Measurements from ENCODE around the gene WNT10A. TPM values are rescaled to one million over a fixed set of nuclear protein-coding genes. Genes with fewer than 3 reads are reported as not detected.

Gene WNT10A
- total and polyA plus RNA-seq, 9 of the 15 experiments (the other 6 are each of a cell fraction or from before 2014, with no cell fraction given), result not detected

GRCh38 chr2:218898109-218898878 lies 17.6 kb downstream of the WNT10A start (continued):
- TF ChIP-seq, protein P1, sequence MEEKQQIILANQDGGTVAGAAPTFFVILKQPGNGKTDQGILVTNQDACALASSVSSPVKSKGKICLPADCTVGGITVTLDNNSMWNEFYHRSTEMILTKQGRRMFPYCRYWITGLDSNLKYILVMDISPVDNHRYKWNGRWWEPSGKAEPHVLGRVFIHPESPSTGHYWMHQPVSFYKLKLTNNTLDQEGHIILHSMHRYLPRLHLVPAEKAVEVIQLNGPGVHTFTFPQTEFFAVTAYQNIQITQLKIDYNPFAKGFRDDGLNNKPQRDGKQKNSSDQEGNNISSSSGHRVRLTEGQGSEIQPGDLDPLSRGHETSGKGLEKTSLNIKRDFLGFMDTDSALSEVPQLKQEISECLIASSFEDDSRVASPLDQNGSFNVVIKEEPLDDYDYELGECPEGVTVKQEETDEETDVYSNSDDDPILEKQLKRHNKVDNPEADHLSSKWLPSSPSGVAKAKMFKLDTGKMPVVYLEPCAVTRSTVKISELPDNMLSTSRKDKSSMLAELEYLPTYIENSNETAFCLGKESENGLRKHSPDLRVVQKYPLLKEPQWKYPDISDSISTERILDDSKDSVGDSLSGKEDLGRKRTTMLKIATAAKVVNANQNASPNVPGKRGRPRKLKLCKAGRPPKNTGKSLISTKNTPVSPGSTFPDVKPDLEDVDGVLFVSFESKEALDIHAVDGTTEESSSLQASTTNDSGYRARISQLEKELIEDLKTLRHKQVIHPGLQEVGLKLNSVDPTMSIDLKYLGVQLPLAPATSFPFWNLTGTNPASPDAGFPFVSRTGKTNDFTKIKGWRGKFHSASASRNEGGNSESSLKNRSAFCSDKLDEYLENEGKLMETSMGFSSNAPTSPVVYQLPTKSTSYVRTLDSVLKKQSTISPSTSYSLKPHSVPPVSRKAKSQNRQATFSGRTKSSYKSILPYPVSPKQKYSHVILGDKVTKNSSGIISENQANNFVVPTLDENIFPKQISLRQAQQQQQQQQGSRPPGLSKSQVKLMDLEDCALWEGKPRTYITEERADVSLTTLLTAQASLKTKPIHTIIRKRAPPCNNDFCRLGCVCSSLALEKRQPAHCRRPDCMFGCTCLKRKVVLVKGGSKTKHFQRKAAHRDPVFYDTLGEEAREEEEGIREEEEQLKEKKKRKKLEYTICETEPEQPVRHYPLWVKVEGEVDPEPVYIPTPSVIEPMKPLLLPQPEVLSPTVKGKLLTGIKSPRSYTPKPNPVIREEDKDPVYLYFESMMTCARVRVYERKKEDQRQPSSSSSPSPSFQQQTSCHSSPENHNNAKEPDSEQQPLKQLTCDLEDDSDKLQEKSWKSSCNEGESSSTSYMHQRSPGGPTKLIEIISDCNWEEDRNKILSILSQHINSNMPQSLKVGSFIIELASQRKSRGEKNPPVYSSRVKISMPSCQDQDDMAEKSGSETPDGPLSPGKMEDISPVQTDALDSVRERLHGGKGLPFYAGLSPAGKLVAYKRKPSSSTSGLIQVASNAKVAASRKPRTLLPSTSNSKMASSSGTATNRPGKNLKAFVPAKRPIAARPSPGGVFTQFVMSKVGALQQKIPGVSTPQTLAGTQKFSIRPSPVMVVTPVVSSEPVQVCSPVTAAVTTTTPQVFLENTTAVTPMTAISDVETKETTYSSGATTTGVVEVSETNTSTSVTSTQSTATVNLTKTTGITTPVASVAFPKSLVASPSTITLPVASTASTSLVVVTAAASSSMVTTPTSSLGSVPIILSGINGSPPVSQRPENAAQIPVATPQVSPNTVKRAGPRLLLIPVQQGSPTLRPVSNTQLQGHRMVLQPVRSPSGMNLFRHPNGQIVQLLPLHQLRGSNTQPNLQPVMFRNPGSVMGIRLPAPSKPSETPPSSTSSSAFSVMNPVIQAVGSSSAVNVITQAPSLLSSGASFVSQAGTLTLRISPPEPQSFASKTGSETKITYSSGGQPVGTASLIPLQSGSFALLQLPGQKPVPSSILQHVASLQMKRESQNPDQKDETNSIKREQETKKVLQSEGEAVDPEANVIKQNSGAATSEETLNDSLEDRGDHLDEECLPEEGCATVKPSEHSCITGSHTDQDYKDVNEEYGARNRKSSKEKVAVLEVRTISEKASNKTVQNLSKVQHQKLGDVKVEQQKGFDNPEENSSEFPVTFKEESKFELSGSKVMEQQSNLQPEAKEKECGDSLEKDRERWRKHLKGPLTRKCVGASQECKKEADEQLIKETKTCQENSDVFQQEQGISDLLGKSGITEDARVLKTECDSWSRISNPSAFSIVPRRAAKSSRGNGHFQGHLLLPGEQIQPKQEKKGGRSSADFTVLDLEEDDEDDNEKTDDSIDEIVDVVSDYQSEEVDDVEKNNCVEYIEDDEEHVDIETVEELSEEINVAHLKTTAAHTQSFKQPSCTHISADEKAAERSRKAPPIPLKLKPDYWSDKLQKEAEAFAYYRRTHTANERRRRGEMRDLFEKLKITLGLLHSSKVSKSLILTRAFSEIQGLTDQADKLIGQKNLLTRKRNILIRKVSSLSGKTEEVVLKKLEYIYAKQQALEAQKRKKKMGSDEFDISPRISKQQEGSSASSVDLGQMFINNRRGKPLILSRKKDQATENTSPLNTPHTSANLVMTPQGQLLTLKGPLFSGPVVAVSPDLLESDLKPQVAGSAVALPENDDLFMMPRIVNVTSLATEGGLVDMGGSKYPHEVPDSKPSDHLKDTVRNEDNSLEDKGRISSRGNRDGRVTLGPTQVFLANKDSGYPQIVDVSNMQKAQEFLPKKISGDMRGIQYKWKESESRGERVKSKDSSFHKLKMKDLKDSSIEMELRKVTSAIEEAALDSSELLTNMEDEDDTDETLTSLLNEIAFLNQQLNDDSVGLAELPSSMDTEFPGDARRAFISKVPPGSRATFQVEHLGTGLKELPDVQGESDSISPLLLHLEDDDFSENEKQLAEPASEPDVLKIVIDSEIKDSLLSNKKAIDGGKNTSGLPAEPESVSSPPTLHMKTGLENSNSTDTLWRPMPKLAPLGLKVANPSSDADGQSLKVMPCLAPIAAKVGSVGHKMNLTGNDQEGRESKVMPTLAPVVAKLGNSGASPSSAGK (IDR thresholded peaks at IDR 0.05), result peak; percentile 86
- no peak for TF ChIP-seq NR0B1 (IDR thresholded peaks at IDR 0.05; ENCODE audit: partially characterized antibody)
- TF ChIP-seq BCLAF1 (IDR thresholded peaks at IDR 0.05; ENCODE audit: borderline replicate concordance in 1 of 2, control insufficient read depth in 1 of 2, low read depth in 2 of 2, low read length in 1 of 2), result no peak
- TF ChIP-seq, protein P2, sequence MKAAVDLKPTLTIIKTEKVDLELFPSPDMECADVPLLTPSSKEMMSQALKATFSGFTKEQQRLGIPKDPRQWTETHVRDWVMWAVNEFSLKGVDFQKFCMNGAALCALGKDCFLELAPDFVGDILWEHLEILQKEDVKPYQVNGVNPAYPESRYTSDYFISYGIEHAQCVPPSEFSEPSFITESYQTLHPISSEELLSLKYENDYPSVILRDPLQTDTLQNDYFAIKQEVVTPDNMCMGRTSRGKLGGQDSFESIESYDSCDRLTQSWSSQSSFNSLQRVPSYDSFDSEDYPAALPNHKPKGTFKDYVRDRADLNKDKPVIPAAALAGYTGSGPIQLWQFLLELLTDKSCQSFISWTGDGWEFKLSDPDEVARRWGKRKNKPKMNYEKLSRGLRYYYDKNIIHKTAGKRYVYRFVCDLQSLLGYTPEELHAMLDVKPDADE (conservative IDR thresholded peaks at IDR 0.05; ENCODE audit: control insufficient read depth, low read depth, low read length), result no peak
- TF ChIP-seq NELFE (IDR thresholded peaks at IDR 0.05; ENCODE audit: insufficient read depth, insufficient read length), result no peak
- TF ChIP-seq ADNP (tag; IDR thresholded peaks at IDR 0.05), result no peak
- TF ChIP-seq CTBP1 (IDR thresholded peaks at IDR 0.05; ENCODE audit: borderline replicate concordance), result peak; percentile 66; the same call in 1 of the 2 replicates
- no peak for TF ChIP-seq IRF2 (CRISPR knock-in tag; IDR thresholded peaks at IDR 0.05)

Measured in K562 (cell line).